Measurements from ENCODE around the gene UBE2O.

Gene UBE2O

GRCh38 chr17:76437467-76438402, 15.2 kb downstream of the UBE2O start:
- DNase-seq, result no peak

GRCh38 chr17:76435751-76436150, 17.2 kb downstream of the UBE2O start:
- DNase-seq, result no peak

- no peak for DNase-seq
Measured at GRCh38 chr17:76434870-76435269, 18.1 kb downstream of the UBE2O start.

GRCh38 chr17:76433693-76434092, 19.3 kb downstream of the UBE2O start:
- DNase-seq, result no peak

- DNase-seq, result no peak
Measured at GRCh38 chr17:76432712-76433336, 20.1 kb downstream of the UBE2O start.

- no peak for DNase-seq
Measured at GRCh38 chr17:76432004-76432403, 20.9 kb downstream of the UBE2O start.

GRCh38 chr17:76431509-76431908, 21.4 kb downstream of the UBE2O start:
- no peak for DNase-seq

GRCh38 chr17:76428511-76428910, 24.4 kb downstream of the UBE2O start:
- no peak for DNase-seq

- DNase-seq, result no peak
Measured at GRCh38 chr17:76427501-76428231, 25.3 kb downstream of the UBE2O start.

- no peak for DNase-seq
Measured at GRCh38 chr17:76426853-76427252, 26.1 kb downstream of the UBE2O start.

- no peak for DNase-seq
Measured at GRCh38 chr17:76422860-76423259, 30.1 kb downstream of the UBE2O start.

- no peak for DNase-seq
Measured at GRCh38 chr17:76422406-76422805, 30.5 kb downstream of the UBE2O start.

- DNase-seq, result no peak
Measured at GRCh38 chr17:76421044-76421407, 31.9 kb downstream of the UBE2O start.

- DNase-seq, result no peak
Measured at GRCh38 chr17:76420356-76421043, 32.5 kb downstream of the UBE2O start.

GRCh38 chr17:76419576-76420260, 33.2 kb downstream of the UBE2O start:
- no peak for DNase-seq

GRCh38 chr17:76417499-76418143, 35.3 kb downstream of the UBE2O start:
- DNase-seq, result no peak

GRCh38 chr17:76416899-76417298, 36.1 kb downstream of the UBE2O start:
- DNase-seq, result no peak

- no peak for DNase-seq
Measured at GRCh38 chr17:76416457-76416856, 36.5 kb downstream of the UBE2O start.

GRCh38 chr17:76415786-76416185, 37.2 kb downstream of the UBE2O start:
- DNase-seq, result no peak

GRCh38 chr17:76414334-76415295, 38.3 kb downstream of the UBE2O start:
- no peak for DNase-seq

- DNase-seq, result no peak
Measured at GRCh38 chr17:76411247-76411646, 41.7 kb downstream of the UBE2O start.

Measured in stimulated activated CD4-positive, alpha-beta T cell treated with anti-CD3 and anti-CD28 coated beads, Interleukin-12 subunit alpha, Interleukin-12 subunit beta, amount 100 ng/mL, for 4 hours (primary cell).